Lung (tissue), 12 donors: Measurements from ENCODE around the gene TRAPPC2. TPM values are rescaled to one million over a fixed set of nuclear protein-coding genes. Genes with fewer than 3 reads are reported as not detected.

Experiments used
- ATAC-seq: fragments of 200-7000 bp; cut with Tn5 transposase; one replicate; pipeline ENCODE4 v1.9.1; 2020; ENCODE audit warnings: moderate number of reproducible peaks; ENCODE audit not compliant: insufficient read depth, low FRiP score
- DNase-seq, 3 donors: peaks; one replicate each; pipeline ENCODE4 v3.0.0-alpha.2; 2013 to 2017
- H3K27ac ChIP-seq, 2 donors: one replicate each; pipeline ENCODE4 v1.5.1; 2013; ENCODE audit warnings: mild to moderate bottlenecking in 2 of 2, moderate library complexity in 2 of 2, control low read depth in 1 of 2, inconsistent platforms in 1 of 2, low read depth in 1 of 2, low read length in 1 of 2
- H3K27me3 ChIP-seq, 3 donors: one replicate each; pipeline ENCODE4 v1.5.1; 2013; ENCODE audit warnings: low read length in 2 of 3; ENCODE audit not compliant: control insufficient read depth in 3 of 3, insufficient read depth in 3 of 3
- H3K36me3 ChIP-seq, 4 donors: one replicate each; pipeline ENCODE4 v1.5.1; 2013; ENCODE audit warnings: low read length in 4 of 4, mild to moderate bottlenecking in 1 of 4, moderate library complexity in 1 of 4; ENCODE audit not compliant: control insufficient read depth in 4 of 4, insufficient read depth in 4 of 4
- H3K4me1 ChIP-seq, 5 donors: one replicate each; pipeline ENCODE4 v1.5.1; 2013; ENCODE audit warnings: low read length in 5 of 5, mild to moderate bottlenecking in 2 of 5, moderate library complexity in 1 of 5; ENCODE audit not compliant: control insufficient read depth in 5 of 5, insufficient read depth in 5 of 5
- H3K4me3 ChIP-seq: one replicate; pipeline ENCODE4 v1.5.1; 2013; ENCODE audit warnings: mild to moderate bottlenecking, control low read depth, moderate library complexity
- H3K9ac ChIP-seq, 2 donors: one replicate each; pipeline ENCODE4 v1.5.1; 2013; ENCODE audit warnings: low read length in 2 of 2, control low read depth in 1 of 2; ENCODE audit not compliant: insufficient read depth in 1 of 2
- H3K9me3 ChIP-seq, 4 donors: one replicate each; pipeline ENCODE4 v1.5.1; 2013; ENCODE audit warnings: low read length in 3 of 4, mild to moderate bottlenecking in 1 of 4, moderate library complexity in 1 of 4; ENCODE audit not compliant: control insufficient read depth in 4 of 4, insufficient read depth in 3 of 4
- CTCF ChIP-seq: IDR thresholded peaks from 2 replicates; pipeline ENCODE4 v1.5.1; 2012; ENCODE audit warnings: mild to moderate bottlenecking; ENCODE audit errors: control extremely low read depth, extremely low read depth
- WGBS, 2 donors: extraction: QIAGEN DNeasy Blood & Tissue Kit; methylation state at CpG; one replicate each; pipeline ENCODE4 v1.1.7; 2013; 5-methylcytosine and 5-hydroxymethylcytosine counted together
- polyA plus RNA-seq, 2 donors: library from polyadenylated mRNA; stranded (reverse); fragments of 200-250 nt; gene quantifications; one replicate each; pipeline ENCODE4 v1.2.1, GENCODE V29; 2013
- total RNA-seq, 2 donors: library from RNA; depleted of rRNA in 1 of 2; stranded (reverse); fragments of >200 nt in 1 of 2; gene quantifications; one replicate each; pipeline ENCODE4 v1.2.1, GENCODE V29; 2014 to 2021
- donor health status: control.
- donor health status: control.
- donor health status: Bipolar disorder and iron deficiency.
- donor health status: healthy.
- donor health status: DM: yes; HTN: yes; CAD: no.

The TRAPPC2 gene
- total and polyA plus RNA-seq, 4 donors, result 4.7 to 32.6 (median 10.5) TPM

- H3K27me3 ChIP-seq, result peaks cover 0 to 6% (median 3%) of the 10 kb centered on the region in 3 donors
- H3K9ac ChIP-seq, result peak overlapping the region in 1 of 2 donors; percentile 32
- 33 to 60% methylated on average over 7 of the region's 7 CpGs for whole genome bisulfite sequencing, 2 donors
- H3K4me3 ChIP-seq, result no peak overlapping the region
- no peak for TF ChIP-seq CTCF
- peak; percentile 16 to 71 (median 69) for DNase-seq
- no peak for ATAC-seq
- peaks cover 0 to 3% (median 0%) of the 10 kb centered on the region in 4 donors for H3K9me3 ChIP-seq
- peaks cover 0 to 10% (median 5%) of the 10 kb centered on the region in 5 donors for H3K4me1 ChIP-seq
- peaks cover 0 to 2% (median 0%) of the 10 kb centered on the region in 4 donors for H3K36me3 ChIP-seq
- no peak overlapping the region for H3K27ac ChIP-seq
Measured at GRCh38 chrX:13721819-13722519, 12.5 kb downstream of the TRAPPC2 start.

GRCh38 chrX:13721371-13721770 lies 13.0 kb downstream of the TRAPPC2 start:
- Histone ChIP-seq H3K4me1 (peaks cover 0 to 10% (median 5%) of the 10 kb centered on the region in 5 donors), H3K36me3 (peaks cover 0 to 2% (median under 1%) of the 10 kb centered on the region in 4 donors), H3K9me3 (peaks cover 0 to 3% (median 0%) of the 10 kb centered on the region in 4 donors), H3K27me3 (peaks cover 0 to 6% (median 3%) of the 10 kb centered on the region in 3 donors), H3K4me3 (no peak overlapping the region), H3K27ac (no peak overlapping the region), H3K9ac (no peak overlapping the region)
- DNase-seq (no peak), ATAC-seq (no peak)
- 89 to 96% methylated on average over 4 of the region's 4 CpGs for WGBS, 2 donors
- TF ChIP-seq CTCF, result no peak

- Histone ChIP-seq H3K9me3 (peaks cover 0 to 3% (median 0%) of the 10 kb centered on the region in 4 donors), H3K9ac (no peak overlapping the region), H3K27me3 (peaks cover 0 to 8% (median 3%) of the 10 kb centered on the region in 3 donors), H3K36me3 (peaks cover 0 to 5% (median 3%) of the 10 kb centered on the region in 4 donors), H3K27ac (no peak overlapping the region), H3K4me3 (no peak overlapping the region), H3K4me1 (peaks cover 0 to 10% (median 5%) of the 10 kb centered on the region in 5 donors)
- whole genome bisulfite sequencing, 2 donors, result 89 to 91% methylated on average over 3 of the region's 3 CpGs
- no peak for TF ChIP-seq CTCF
- ATAC-seq (no peak), DNase-seq (no peak)
Measured at GRCh38 chrX:13719192-13719856, 15.1 kb downstream of the TRAPPC2 start.
